ENCODE results near the gene RTN4R. TPM values are rescaled to one million over a fixed set of nuclear protein-coding genes. Genes with fewer than 3 reads are reported as not detected.
A peak's percentile ranks its signal among the peaks of the same experiment; 100 is the strongest.
"Not testable (repeated sequence)": the region's sequence is repeated elsewhere in the genome, so short reads cannot be mapped to it uniquely, and the experiment has no call there.

RTN4R gene
- total RNA-seq, 2 experiments from 2014 or later = 0.36 to 0.50 TPM

GRCh38 chr22:20304646-20305045 is 36.5 kb upstream of the RTN4R start:
- H3K4me3 ChIP-seq (ENCODE audit: low read length) = no peak overlapping the region
- ChIA-PET CTCF (no interaction called here), POLR2A (no interaction called here)
- peaks cover 7% of the 10 kb centered on the region for H3K4me1 ChIP-seq (ENCODE audit: insufficient read depth, low read length)
- ATAC-seq (ENCODE audit: poor library complexity) = no peak
- H3K27me3 Mint-ChIP-seq = peaks cover 8% of the 10 kb centered on the region
- H3K4me3 Mint-ChIP-seq = no peak overlapping the region
- peaks cover 0 to 3% of the 10 kb centered on the region in 2 experiments for H3K27me3 ChIP-seq (ENCODE audit: control insufficient read depth in 1 of 2, insufficient read depth in 2 of 2, low read length in 2 of 2)
- H3K27ac ChIP-seq (ENCODE audit: low read depth in 1 of 2, low read length in 2 of 2) = no peak overlapping the region
- H3K9me3 Mint-ChIP-seq = no peaks in the 10 kb centered on the region
- TF ChIP-seq, protein P1, sequence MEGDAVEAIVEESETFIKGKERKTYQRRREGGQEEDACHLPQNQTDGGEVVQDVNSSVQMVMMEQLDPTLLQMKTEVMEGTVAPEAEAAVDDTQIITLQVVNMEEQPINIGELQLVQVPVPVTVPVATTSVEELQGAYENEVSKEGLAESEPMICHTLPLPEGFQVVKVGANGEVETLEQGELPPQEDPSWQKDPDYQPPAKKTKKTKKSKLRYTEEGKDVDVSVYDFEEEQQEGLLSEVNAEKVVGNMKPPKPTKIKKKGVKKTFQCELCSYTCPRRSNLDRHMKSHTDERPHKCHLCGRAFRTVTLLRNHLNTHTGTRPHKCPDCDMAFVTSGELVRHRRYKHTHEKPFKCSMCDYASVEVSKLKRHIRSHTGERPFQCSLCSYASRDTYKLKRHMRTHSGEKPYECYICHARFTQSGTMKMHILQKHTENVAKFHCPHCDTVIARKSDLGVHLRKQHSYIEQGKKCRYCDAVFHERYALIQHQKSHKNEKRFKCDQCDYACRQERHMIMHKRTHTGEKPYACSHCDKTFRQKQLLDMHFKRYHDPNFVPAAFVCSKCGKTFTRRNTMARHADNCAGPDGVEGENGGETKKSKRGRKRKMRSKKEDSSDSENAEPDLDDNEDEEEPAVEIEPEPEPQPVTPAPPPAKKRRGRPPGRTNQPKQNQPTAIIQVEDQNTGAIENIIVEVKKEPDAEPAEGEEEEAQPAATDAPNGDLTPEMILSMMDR (IDR thresholded peaks at IDR 0.05) = no peak
- H3K36me3 ChIP-seq (ENCODE audit: insufficient read depth, low read length) = no peaks in the 10 kb centered on the region
- no peaks in the 10 kb centered on the region for H3K9me3 ChIP-seq (ENCODE audit: control insufficient read depth in 1 of 2, insufficient read depth in 1 of 2, low read length in 2 of 2)
- intact Hi-C loops (cut with DNase I, micrococcal nuclease) = no loop called here
- no peaks in the 10 kb centered on the region for H3K36me3 Mint-ChIP-seq (ENCODE audit: low read depth)
- no peak overlapping the region for H3K27ac Mint-ChIP-seq
- H3K4me1 Mint-ChIP-seq (ENCODE audit: low read depth) = no peaks in the 10 kb centered on the region
- DNase-seq = no peak

DNA sequence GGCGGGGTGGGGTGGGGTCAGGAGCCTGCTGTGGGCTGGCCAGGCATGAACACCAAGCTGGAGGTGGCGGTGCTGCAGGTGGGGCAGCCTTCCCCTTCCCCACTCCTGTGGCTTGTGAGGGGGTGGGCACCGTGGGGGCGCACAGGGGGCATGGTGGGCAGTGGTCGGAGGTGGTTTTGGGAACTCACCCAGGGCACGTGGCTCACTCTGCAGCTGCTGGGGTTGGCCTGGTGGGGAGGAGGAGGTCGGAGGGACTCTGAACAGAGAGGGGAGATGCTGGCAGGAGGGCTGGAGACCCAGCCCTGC is 35.1 kb upstream of the RTN4R start:
- POLR2A ChIA-PET; H3K36me3 ChIP-seq (ENCODE audit: insufficient read depth, low read length); H3K9me3 ChIP-seq (ENCODE audit: control insufficient read depth in 1 of 2, insufficient read depth in 1 of 2, low read length in 2 of 2); DNase-seq; H3K4me1 Mint-ChIP-seq (ENCODE audit: low read depth); H3K27ac Mint-ChIP-seq; H3K36me3 Mint-ChIP-seq (ENCODE audit: low read depth); H3K4me3 ChIP-seq (ENCODE audit: low read length); ATAC-seq (ENCODE audit: poor library complexity); intact Hi-C loops (cut with DNase I, micrococcal nuclease); H3K27me3 Mint-ChIP-seq; H3K9me3 Mint-ChIP-seq; CTCF ChIA-PET; H3K27ac ChIP-seq (ENCODE audit: low read depth in 1 of 2, low read length in 2 of 2); H3K27me3 ChIP-seq (ENCODE audit: control insufficient read depth in 1 of 2, insufficient read depth in 2 of 2, low read length in 2 of 2); H3K4me3 Mint-ChIP-seq: not testable (repeated sequence)
- peaks cover 14% of the 10 kb centered on the region for H3K4me1 ChIP-seq (ENCODE audit: insufficient read depth, low read length)

- Mint-ChIP-seq H3K4me1 (ENCODE audit: low read depth) (peaks cover 4% of the 10 kb centered on the region), H3K9me3 (no peaks in the 10 kb centered on the region), H3K4me3 (no peak overlapping the region), H3K27ac (no peak overlapping the region), H3K36me3 (ENCODE audit: low read depth) (no peaks in the 10 kb centered on the region), H3K27me3 (peaks cover 8% of the 10 kb centered on the region)
- intact Hi-C loops (cut with DNase I, micrococcal nuclease) = no loop called here
- ChIA-PET CTCF (no interaction called here), POLR2A (no interaction called here)
- Histone ChIP-seq H3K27me3 (ENCODE audit: control insufficient read depth in 1 of 2, insufficient read depth in 2 of 2, low read length in 2 of 2) (peaks cover 0 to 3% of the 10 kb centered on the region in 2 experiments), H3K4me3 (ENCODE audit: low read length) (no peak overlapping the region), H3K27ac (ENCODE audit: low read depth in 1 of 2, low read length in 2 of 2) (no peak overlapping the region), H3K36me3 (ENCODE audit: insufficient read depth, low read length) (no peaks in the 10 kb centered on the region), H3K4me1 (ENCODE audit: insufficient read depth, low read length) (peaks cover 15% of the 10 kb centered on the region), H3K9me3 (ENCODE audit: control insufficient read depth in 1 of 2, insufficient read depth in 1 of 2, low read length in 2 of 2) (no peaks in the 10 kb centered on the region)
- no peak for ATAC-seq (ENCODE audit: poor library complexity)
- DNase-seq = no peak
- TF ChIP-seq, protein P1 (IDR thresholded peaks at IDR 0.05) = no peak
Measured at GRCh38 chr22:20302438-20303228, 34.5 kb upstream of the RTN4R start.

DNA sequence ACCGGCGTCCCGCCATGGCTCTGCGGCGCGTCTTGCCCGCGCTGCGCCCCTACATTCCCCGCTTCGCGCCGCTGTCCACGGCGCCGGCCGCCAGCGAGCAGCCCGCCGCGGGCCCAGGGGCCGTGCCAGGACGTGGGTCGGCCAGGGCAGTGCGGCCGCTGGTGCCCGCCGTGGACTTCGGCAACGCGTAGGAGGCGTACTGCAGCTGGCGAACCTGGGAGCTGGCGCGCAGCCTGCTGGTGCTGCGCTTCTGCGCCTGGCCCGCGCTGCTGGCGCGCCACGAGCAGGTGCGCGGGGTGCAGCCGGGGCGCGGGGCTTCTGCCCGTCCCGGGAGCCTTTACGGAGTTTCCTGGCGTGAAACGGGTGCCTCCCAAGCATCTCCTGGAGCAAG is 31.6 kb upstream of the RTN4R start:
- Histone ChIP-seq H3K4me3 (ENCODE audit: low read length) (peak overlapping the region; percentile 53), H3K9me3 (ENCODE audit: control insufficient read depth in 1 of 2, insufficient read depth in 1 of 2, low read length in 2 of 2) (no peaks in the 10 kb centered on the region), H3K36me3 (ENCODE audit: insufficient read depth, low read length) (no peaks in the 10 kb centered on the region), H3K27ac (ENCODE audit: low read depth in 1 of 2, low read length in 2 of 2) (no peak overlapping the region), H3K27me3 (ENCODE audit: control insufficient read depth in 1 of 2, insufficient read depth in 2 of 2, low read length in 2 of 2) (peaks cover 0 to 3% of the 10 kb centered on the region in 2 experiments), H3K4me1 (ENCODE audit: insufficient read depth, low read length) (peaks cover 15% of the 10 kb centered on the region)
- CTCF ChIA-PET = no interaction called here
- ATAC-seq (ENCODE audit: poor library complexity) (peak; percentile 48), DNase-seq (peak in 2 of 14 experiments; percentile 23 to 28)
- Mint-ChIP-seq H3K9me3 (no peaks in the 10 kb centered on the region), H3K27me3 (peaks cover 8% of the 10 kb centered on the region), H3K4me3 (peak overlapping the region; percentile 68), H3K4me1 (ENCODE audit: low read depth) (peaks cover 4% of the 10 kb centered on the region), H3K27ac (no peak overlapping the region), H3K36me3 (ENCODE audit: low read depth) (no peaks in the 10 kb centered on the region)
- POLR2A ChIA-PET = interaction anchor here (1.5 to 2.0 kb wide), 2 partner anchors 20 to 404 kb away, joined by 3 to 12 read pairs; partner anchors contain the start of gene DGCR6L
- intact Hi-C loops (cut with DNase I, micrococcal nuclease) = loop anchor here (2.0 to 5.0 kb wide), 4 partner anchors 19 to 93 kb away; partner anchors contain the start of genes DGCR6L (in 1 of the 2) and ZNF74 (in 1 of the 2)
- TF ChIP-seq, protein P1 (IDR thresholded peaks at IDR 0.05) = no peak
